HTR-8/SVneo (cell line): ENCODE results near the gene TF.
"Not testable (repeated sequence)": the region's sequence is repeated elsewhere in the genome, so short reads cannot be mapped to it uniquely, and the experiment has no call there.

ENCODE experiments used
- DNase-seq: peaks from one replicate; pipeline ENCODE4 v3.0.0; 2011; ENCODE audit warnings: low spot score, mixed read lengths; ENCODE audit not compliant: insufficient read length
- FAIRE-seq: peaks from 2 replicates; lab custom pipeline; 2011; peaks lifted over from hg19 to GRCh38; lab: Jason Lieb, UNC

TF gene

GRCh38 chr3:133745981-133746711 is at the start of gene TF:
TF (plus strand) TSS chr3:133746393; CDS start chr3:133746441, 48 bp downstream.
- FAIRE-seq (no peak), DNase-seq (no peak)

- FAIRE-seq: no peak
- DNase-seq: no peak
Measured at GRCh38 chr3:133697960-133698359, 48.2 kb upstream of the TF start.

- DNase-seq: no peak
- FAIRE-seq: no peak
Measured at GRCh38 chr3:133699467-133699866, 46.7 kb upstream of the TF start.

GRCh38 chr3:133699903-133700302 is 46.3 kb upstream of the TF start:
- DNase-seq (no peak), FAIRE-seq (no peak)

- DNase-seq: no peak
- FAIRE-seq: no peak
Measured at GRCh38 chr3:133700351-133700750, 45.8 kb upstream of the TF start.

- no peak for FAIRE-seq
- no peak for DNase-seq
Measured at GRCh38 chr3:133701435-133702358, 44.5 kb upstream of the TF start.

- DNase-seq (no peak), FAIRE-seq (peak; percentile 33)
Measured at GRCh38 chr3:133703915-133704314, 42.3 kb upstream of the TF start.

GRCh38 chr3:133706033-133706432 is 40.2 kb upstream of the TF start:
- DNase-seq (no peak), FAIRE-seq (no peak)

DNA sequence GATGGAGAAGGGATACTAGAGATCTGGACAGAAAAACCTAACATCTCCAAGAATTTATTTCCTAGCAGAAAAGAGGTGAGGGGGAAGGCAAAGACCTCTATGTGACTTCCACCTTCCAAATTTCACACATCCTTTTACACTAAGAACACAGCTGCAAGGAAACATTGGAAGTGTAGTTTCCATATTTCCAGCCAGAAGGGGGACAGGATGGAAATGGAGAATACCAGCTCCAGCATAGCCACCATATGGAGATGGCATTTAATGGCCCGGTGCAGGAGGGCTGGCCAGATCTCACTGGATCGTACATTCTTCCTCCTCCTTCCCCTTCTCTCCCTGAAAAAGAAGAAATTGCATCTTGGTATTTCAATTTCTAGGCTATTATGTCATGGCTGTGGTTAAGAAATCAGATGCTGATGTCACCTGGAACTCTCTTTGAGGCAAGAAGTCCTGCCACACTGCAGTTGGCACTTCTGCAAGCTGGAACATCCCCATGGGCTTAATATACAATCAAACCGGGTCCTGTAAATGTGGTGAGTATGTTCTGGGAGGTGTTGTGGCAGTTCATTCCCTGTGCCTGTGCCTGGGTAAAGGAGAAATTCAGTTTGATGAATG is 36.9 kb upstream of the TF start:
- FAIRE-seq: no peak
- DNase-seq: no peak

DNA sequence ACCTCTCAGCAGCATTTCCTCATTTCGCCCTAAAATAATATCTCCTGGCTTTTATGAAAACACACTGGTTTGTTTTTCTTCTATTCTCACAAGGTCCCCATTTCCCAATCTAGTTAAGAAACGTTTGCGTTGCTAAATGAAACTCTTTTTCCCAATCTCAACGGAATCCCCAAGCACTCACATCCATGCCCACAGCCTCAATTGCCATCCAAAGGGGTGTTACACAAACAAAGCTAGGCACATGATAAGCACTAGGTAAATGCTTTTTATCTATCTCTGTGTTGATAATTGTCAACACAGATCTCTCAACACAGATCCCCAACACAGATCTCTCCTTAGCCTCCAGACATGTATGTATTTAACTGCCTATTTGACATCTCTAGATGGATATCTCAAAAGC is 35.2 kb upstream of the TF start:
- no peak for FAIRE-seq

GRCh38 chr3:133712017-133712416 is 34.2 kb upstream of the TF start:
- FAIRE-seq: no peak
- no peak for DNase-seq

More for the DNA sequence above, 35.2 kb upstream of the TF start:
- DNase-seq: no peak

DNA sequence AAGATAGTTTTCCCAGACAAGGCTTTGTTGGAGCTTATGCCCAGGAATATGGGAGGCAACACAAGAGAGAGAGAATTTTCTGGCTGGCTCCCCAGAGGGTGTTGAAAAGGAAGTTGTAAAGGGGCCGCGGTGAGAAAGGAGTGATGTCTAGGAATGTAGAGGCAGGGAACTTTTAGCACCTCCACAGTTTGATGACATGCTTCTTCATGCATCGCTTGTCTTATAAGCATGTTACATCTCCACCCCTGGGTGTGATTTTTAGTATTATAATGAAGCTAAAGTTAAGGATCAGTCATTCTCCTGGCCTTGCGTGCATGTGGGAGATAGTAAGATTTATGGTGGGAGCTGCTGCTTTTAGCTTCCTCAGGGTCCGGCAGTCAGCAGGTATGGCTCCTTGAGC is 32.8 kb upstream of the TF start:
- FAIRE-seq: no peak
- DNase-seq: no peak

DNA sequence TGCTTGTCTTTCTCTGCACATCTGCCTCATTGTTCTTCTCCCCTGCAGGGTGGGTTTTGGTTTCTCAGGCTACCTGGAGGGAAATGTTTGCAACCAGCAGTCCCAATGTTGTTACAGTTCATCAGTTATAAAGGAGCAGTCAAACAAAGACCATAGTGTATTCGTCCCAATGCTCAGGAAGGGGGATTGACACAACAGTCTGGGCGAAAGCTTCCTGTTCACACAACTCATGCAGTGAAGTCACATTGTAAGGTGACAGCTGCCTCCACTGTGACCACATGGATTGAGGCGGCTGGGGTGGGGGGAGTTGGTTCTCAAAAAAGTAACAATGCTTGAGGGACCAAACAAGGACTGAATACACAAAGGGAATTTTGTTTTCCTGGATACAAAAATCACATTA is 28.8 kb upstream of the TF start:
- no peak for DNase-seq
- no peak for FAIRE-seq

GRCh38 chr3:133722935-133723334 is 23.3 kb upstream of the TF start:
- FAIRE-seq: no peak
- DNase-seq: no peak

DNA sequence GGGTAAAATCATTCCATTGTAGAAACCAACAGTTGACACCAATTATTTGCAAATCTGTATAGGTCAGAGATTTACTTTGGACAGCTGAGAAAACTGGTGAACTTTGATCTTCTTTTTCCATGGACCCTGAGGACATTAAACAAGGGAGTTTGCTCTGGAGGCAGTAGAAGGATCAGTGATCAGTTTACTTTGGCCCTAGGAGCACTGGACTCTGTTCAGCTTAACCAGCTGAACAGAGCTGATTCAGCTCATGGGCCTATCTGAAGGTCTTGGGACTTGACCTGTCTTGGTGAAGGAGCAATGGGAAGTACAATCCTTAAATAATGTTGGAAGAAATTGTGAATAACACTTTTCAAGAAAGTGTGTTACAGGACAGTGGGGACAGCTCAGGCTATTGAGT is 15.2 kb upstream of the TF start:
- FAIRE-seq (no peak), DNase-seq (no peak)

- FAIRE-seq, DNase-seq: not testable (repeated sequence)
Measured at GRCh38 chr3:133732231-133732630, 14.0 kb upstream of the TF start.

- DNase-seq: no peak
- FAIRE-seq: no peak
Measured at GRCh38 chr3:133733226-133733625, 13.0 kb upstream of the TF start.

DNA sequence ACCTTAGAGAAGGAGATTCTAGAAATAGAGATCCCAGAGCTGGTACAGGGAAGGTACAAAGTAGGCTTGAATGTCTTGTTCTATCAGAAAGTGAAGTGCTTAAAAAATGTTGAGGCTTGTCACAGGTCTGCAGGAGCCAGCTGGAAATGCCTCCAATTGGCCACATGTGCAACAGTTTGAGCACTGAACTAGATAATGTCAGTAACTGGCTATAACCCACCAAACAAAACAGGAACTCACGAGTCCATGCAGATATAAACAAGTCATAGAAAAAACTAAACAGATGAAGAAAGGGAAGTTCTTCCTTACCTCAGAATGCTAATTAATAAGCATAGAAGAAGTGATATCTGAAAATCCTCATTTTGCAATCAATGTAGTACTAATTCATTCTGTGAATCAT is 11.9 kb upstream of the TF start:
- DNase-seq (no peak), FAIRE-seq (no peak)

GRCh38 chr3:133742351-133743091 is 3.7 kb upstream of the TF start:
- no peak for FAIRE-seq
- DNase-seq: peak; percentile 19

DNA sequence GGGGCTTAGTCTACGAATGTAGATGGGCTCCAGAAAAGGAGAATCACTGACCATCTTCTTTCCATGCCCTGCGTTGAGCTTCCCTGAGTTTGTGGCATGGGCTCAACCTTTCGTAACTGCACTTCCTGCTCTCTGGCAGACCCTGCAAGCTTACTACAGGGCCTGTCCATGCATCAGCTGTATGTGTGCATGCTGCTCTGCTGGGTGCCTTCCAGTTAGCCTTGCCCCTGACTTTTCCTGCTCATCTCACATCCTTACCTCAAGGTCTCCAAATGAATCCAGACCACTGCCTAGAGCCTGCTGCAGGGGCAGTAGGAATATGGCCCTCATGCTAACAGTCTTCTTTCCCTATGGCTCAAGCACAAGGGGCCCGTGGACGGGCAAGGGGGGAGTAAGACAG is 2.0 kb upstream of the TF start:
- FAIRE-seq: no peak
- DNase-seq: no peak
